Loucy (cell line): ENCODE measurements around the gene CDK8.

Source experiments
- CTCF ChIP-seq: fragments of 200-600 bp; sonication (generic); conservative IDR thresholded peaks from 2 replicates; pipeline ENCODE4 v1.5.1; 2014; ENCODE audit warnings: mild to moderate bottlenecking, antibody characterized with exemption, low read length
- EZH2phosphoT487 ChIP-seq: fragments of 200-600 bp; IDR thresholded peaks from 2 replicates; pipeline ENCODE4 v1.6.1; 2018; ENCODE audit warnings: antibody characterized with exemption, mild to moderate bottlenecking, moderate library complexity, borderline replicate concordance

- TF ChIP-seq CTCF (peak; percentile 74), EZH2phosphoT487 (no peak)
Observed at GRCh38 chr13:26255691-26256277, 1.9 kb downstream of the CDK8 start.
